Stimulated activated naive CD4-positive, alpha-beta T cell treated with Interleukin-2 at 50 U/mL for 16 hours (primary cell): ENCODE data around the gene TSC22D2.
"Not testable (repeated sequence)": the region's sequence is repeated elsewhere in the genome, so short reads cannot be mapped to it uniquely, and the experiment has no call there.

ENCODE experiments used
- DNase-seq: peaks from one replicate; lab custom pipeline; 2025; lab: John Stamatoyannopoulos, UW

TSC22D2 gene

DNA sequence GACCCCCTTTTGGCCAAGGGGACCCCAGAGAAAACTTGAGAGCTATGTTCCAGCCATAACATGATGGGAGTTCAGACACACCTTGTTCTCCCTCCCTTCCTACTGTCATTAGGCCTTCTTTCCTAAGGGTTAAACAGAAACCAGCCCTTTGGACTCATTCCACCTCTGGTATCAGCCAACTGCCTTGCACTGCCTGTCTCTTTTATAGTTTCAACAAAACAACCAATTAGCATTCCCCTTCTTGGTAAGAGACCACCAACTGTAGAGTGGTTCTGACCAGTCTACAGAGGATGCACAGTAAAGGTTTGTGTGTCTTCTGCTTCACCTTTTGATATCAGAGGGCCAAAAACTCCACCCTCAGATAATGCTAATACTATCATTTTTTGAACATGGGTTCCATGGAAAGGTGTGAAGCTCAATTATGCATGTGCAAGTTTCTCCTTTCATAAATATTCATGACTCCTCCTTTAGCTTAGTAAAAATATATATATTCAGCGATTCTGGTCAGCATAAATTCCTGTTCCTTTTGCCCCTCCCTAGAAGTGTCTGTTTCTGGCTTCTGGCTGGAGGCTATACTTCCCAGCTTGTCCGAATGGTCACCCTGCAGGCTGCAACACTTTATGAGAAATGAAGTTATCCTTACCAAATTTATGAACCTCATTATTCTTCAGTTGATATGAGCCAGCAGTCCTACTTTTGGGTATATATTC is 82.3 kb downstream of the TSC22D2 start:
- DNase-seq = no peak

DNA sequence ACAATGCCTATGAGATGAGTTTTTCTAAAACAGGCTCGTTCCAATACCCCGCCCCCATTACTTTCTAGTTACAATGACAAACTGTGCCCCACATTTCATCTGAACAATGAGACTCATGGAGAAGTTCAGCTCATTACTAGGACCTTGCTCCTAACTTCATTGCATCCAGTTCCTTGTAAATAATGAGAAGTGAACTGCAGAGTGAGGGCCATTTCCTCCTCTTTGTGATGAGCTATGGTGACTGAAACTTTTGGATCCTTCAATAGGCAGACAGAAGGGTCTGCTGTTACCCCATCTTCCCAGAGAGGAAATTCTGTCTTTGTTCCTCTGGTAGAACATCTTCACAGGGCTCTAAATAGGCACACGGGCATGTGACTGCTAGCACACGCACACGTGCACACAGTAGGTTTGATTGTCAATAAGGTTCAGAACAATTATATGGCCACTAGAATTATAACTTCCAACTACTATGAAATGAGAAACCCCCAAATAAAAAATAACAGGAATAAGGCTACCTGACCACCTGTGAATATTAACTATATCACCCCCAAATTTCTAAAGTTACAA is 86.4 kb downstream of the TSC22D2 start:
- no peak for DNase-seq

DNA sequence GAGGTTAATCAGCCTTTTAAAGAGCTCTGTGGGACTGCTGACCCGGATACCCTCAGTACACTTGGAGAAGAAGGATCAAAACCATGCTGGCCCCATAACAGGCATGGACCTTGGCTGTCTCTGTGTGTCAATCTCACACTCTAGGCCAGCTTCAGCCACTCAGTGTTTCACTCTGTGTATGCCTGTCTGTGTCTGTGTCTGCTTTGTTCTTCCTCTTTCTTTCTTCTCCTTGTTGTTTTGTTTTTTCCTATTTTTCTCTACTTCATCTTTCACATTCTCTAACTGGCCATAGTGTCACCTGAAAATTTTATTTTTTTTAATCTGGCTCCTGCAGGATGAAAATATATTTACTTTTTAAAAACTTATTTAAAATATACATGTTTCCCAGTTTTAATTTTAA is 87.1 kb downstream of the TSC22D2 start:
- DNase-seq = no peak

DNA sequence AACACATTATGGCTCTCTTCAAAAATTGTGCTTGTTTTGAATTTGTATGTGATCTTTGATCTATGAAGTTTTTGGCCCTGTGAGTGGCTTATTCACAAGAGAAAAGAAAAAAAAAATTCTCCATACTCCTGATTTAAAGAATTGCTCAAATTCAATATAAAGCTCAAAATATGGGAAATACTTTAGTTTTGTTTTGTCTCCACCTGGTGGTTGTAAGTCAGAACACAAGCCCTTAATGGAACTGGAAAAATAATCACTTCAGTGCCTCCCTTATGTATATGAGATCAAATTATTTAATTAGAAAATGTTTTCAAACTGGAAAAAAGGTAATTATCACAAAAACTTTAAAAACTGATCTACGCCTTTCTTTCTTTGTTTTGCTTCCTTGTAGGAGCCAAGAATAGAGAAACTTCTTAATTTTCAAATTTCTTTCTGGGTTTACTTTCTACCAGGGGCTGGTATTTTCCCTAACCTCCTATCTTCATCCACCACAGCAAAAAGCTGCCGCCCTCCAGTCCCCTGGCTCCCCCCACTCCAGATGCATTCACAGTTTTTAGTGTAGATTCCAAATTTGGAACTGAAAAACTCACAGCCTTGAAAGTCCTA is 87.6 kb downstream of the TSC22D2 start:
- no peak for DNase-seq

DNA sequence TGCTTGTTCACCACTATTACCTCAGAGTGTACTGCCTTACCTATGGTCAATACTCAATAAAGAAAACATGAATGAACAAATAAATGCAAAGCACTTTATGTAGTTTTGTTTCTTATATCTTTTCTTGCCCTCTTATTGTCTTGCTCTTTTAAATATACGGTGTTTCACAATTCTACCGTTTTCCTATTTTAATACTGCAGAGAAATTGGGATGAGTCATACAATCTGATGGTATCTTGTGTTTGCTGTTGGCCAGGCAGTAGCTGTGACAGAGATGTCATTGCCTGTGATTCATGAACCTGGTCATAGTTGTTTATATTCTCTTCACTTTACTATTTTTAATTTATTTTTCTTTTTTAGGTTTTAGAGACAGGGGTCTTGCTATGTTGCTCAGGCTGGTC is 89.9 kb downstream of the TSC22D2 start:
- no peak for DNase-seq

DNA sequence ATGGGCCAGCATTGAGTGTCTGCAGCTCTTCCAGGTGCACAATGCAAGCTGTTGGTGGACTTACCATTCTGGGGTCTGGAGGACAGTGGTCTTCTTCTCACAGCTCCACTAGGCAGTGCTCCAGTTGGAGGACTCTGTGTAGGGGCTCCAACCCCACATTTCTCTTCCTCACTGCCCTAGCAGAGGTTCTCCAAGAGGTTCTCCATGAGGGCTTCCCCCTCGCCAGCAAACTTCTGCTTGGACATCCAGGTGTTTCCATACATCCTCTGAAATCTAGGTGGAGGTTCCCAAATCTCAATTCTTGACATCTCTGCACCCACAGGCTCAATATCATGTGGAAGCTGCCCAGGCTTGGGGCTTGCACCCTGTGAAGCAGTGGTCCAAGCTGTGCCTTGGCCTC is 92.9 kb downstream of the TSC22D2 start:
- DNase-seq = not testable (repeated sequence)

DNA sequence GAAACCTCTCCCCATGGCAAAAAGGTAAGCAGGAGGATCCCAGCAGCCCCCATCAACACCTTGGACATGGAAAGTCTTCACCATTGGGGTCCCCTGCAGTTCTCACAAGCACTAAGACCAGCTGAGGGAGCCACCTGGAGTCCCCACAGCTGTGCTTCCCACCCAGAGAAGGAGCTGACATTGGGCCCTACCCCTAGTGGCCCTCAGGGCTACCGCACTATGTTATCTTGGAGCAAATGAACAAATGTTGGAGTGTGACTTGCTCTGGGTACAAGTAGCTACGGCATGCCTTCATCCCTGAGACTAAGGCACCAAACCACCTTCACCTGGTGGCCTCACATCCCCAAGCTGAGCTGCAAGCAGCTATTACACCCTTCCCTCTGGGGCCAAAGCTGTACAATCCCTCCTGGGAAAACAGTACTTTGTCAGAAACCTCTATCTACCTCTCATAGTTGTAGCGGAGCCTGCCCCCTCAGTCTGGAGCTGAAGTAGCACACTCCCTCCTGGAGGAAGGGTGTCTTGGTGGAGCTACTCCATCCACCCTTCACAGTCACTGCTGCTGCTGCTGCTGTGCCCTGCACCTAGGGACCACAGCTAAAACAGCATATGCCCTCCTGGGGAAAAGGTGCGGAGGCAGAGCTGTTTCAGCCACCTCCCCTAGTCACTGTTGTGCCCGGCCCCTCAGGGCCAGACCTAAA is 95.5 kb downstream of the TSC22D2 start:
- no peak for DNase-seq

DNA sequence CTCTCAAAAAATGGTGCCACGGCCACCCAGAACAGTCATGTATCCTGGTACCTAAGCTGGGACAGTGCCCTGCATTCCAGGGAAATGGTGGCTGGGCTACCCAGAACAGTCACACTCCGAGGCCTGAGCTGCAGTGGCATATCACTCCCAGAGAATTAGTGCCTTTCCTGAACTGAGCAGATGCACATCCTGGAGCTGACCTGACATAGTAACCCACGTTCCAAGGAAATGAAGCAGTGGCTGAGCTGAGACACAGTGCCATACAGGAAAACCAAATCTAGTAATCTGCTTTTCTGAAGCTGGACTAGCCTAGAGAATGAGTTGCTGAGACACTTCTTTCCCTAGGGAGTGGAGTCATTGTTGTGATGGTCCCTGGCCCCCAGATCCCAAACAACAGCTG is 96.4 kb downstream of the TSC22D2 start:
- DNase-seq = no peak

DNA sequence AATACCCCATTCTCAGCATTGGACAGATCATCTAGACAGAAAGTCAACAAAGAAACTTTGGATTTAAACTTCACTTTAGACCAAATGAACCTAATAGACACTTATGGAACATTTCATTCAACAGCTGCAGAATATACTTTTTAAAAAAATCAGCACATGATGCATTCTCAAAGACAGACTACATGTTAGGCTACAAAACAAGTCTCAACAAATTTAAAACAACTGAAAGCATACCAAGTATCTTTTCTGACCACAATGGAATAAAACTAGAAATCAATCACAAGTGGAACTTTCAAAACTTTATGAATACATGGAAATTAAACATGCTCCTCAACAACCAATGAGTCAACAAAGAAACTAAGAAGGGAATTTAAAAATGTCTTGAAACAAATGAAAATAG is 100.3 kb downstream of the TSC22D2 start:
- DNase-seq = no peak

DNA sequence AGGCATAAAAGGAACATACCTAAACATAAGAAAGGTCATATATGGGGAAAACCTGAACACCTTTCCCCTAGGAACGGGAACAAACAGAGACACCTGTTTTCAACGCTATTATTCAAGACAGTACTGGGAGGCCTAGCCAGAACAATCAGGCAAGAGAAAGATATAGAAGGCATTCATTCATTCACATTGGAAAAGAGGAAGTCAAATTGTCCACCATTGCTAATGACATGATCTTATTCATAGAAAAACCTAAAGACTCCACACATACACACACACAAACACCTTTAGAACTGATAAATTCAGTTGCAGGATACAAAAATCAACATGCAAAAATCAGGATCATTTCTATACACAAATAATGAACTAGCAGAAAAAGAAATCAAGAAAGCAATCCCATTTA is 101.7 kb downstream of the TSC22D2 start:
- DNase-seq = no peak

DNA sequence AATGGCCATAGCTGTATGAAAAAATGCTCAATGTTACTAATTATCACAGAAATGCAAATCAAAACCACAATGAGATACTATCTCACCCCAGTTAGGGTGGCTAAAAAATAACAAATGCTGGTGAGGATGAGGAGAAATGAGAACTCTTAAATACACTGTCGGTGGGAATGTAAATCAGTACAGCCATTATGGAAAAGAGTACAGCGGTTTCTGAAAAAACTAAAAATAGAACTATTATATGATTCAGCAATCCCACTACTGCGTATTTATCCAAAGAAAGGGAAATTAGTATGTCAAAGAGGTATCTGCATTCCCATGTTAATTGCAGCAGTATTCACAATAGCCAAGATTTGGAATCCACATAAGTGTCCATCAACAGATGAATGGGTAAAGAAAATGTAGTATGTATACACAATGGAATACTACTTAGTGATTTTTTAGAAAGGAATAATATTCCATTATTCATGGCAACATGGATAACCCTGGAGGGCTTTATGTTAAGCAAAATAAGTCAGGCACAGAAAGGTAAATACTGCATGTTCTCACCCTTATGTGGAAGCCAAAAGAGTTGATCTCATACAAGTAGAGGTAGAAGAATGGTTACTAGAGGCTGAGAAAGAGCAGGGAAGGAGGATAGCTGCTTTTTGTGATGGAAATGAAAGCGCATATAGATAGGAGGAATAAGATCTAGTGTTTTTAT is 103.2 kb downstream of the TSC22D2 start:
- DNase-seq = no peak

DNA sequence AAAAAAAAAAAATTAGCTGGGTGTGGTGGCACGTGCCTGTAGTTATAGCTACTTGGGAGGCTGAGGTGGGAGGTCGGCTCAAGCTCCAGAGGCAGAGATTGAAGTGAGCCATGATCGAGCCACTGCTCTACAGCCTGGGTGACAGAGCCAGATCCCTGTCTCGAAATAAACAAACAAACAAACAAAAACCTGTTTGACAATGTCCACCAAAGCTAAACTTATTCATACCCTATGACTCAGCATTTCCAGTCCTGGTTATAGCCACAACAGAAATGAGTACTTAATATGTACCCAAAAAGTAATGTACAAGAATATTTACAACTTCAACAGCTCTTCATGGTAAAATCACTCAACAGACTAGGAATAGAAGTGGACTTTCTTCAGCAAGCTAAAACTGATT is 107.1 kb downstream of the TSC22D2 start:
- DNase-seq = no peak
